Effector CD4-positive, alpha-beta T cell (primary cell): ENCODE results near the gene TEAD1.

ENCODE experiments used
- DNase-seq: peaks from one replicate; pipeline ENCODE4 v3.0.0-alpha.2; 2020

The TEAD1 gene

GRCh38 chr11:12817681-12818332 lies 143.6 kb downstream of the TEAD1 start:
- DNase-seq = no peak

- DNase-seq = no peak
Observed at GRCh38 chr11:12818333-12819015, 144.3 kb downstream of the TEAD1 start.

GRCh38 chr11:12822392-12823022 lies 148.3 kb downstream of the TEAD1 start:
- DNase-seq = no peak

DNA sequence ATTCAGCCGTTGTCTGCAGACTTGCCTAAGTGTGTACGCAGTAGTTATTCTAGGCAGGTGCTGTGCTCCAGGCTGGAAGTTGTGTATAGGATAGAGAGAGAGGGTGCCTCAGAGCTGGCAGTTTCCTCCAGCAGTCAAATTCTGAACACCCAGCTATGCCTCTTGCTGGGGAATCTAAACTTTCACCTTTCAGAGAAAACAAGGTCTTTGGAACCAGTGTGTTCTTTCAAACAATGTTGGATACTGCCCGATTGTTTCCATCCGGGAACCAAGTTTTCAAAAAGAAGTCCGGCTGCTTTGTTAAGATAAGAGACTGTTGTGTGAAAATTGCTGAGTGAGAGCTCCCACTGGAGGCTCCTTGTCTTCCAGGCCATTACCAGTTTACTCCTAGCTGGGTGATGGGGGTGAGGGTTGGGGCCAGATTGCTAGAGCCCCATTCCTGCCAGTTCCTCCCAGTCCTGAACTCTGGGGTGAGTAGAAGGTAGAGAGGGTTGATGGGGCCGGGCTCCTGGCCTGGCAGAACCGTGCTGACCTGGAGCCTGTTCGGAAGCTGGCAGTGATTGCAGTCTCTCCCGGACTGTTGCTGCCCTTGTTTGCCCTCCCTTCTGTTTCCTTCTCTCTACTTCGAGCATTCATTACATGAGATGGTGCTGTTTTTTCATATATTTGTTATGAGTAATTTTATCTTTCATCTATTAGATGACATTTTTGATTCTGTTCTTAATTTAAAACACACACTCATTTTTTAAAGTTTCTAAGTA lies 150.2 kb downstream of the TEAD1 start:
- DNase-seq = no peak

GRCh38 chr11:12826441-12826840 lies 152.2 kb downstream of the TEAD1 start:
- no peak for DNase-seq

- DNase-seq = no peak
Observed at GRCh38 chr11:12827369-12827768, 153.1 kb downstream of the TEAD1 start.

- no peak for DNase-seq
Observed at GRCh38 chr11:12827929-12828812, 153.9 kb downstream of the TEAD1 start.

GRCh38 chr11:12829131-12829530 lies 154.9 kb downstream of the TEAD1 start:
- no peak for DNase-seq

DNA sequence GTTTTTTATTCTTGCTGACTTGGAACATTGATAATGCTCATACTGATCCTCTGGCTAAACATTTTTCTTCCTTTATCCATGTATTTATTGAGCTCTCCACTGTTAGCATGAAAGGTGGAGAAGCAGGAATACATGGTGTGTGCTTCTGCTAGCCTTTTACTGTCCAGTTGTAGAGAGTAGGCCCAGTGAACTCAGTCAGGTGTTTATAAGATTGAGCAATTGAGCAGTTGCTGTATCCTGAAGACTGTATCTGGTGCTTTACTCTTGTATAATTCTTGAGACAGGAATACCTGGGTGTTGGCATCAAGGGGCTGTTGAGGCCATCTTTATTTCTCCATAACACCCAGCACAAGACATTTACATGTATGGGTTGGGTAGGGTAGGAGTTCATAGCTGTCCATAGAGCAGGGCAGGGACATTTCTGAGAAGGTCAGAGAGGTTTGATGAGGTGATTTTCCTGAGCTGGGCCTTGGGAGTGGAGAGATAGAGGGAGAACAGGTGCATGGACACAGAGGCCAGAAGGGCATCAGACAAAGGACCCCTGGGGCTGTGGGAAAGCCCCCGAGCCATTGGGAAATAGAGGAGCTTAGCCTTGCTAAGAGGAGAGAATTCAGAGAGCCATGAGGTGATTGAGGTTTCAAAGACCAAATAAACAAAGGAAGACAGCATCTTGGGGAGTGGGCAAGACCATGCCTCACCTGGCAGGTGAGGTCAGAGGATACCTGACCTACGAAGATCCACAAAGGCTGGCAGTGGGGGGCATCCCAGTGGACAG lies 155.5 kb downstream of the TEAD1 start:
- no peak for DNase-seq

GRCh38 chr11:12831471-12832202 lies 157.4 kb downstream of the TEAD1 start:
- no peak for DNase-seq

GRCh38 chr11:12832480-12833224 lies 158.4 kb downstream of the TEAD1 start:
- DNase-seq = no peak

DNA sequence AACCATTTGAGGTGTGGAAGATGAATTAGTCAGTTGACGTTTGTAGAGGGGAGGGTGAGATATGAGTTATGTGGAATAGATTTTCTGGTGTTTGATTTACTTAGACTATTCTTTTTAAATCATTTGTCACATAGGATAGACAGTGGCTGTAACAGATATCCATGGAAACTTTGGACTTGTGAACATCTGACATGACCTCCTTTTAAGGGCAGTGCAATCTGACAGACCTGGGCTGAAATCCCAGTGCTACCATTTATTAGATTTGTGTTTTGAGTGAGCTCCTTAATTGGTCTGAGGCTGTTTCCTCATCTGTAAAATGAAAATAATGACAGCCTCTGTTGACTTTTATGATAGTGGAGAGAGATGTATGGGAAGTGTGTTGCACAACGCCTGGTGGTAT lies 159.9 kb downstream of the TEAD1 start:
- no peak for DNase-seq

GRCh38 chr11:12834630-12835029 lies 160.4 kb downstream of the TEAD1 start:
- no peak for DNase-seq

GRCh38 chr11:12835286-12835685 lies 161.1 kb downstream of the TEAD1 start:
- DNase-seq = no peak

- no peak for DNase-seq
Observed at GRCh38 chr11:12838463-12839123, 164.4 kb downstream of the TEAD1 start.

GRCh38 chr11:12840871-12841660 lies 166.8 kb downstream of the TEAD1 start:
- no peak for DNase-seq

DNA sequence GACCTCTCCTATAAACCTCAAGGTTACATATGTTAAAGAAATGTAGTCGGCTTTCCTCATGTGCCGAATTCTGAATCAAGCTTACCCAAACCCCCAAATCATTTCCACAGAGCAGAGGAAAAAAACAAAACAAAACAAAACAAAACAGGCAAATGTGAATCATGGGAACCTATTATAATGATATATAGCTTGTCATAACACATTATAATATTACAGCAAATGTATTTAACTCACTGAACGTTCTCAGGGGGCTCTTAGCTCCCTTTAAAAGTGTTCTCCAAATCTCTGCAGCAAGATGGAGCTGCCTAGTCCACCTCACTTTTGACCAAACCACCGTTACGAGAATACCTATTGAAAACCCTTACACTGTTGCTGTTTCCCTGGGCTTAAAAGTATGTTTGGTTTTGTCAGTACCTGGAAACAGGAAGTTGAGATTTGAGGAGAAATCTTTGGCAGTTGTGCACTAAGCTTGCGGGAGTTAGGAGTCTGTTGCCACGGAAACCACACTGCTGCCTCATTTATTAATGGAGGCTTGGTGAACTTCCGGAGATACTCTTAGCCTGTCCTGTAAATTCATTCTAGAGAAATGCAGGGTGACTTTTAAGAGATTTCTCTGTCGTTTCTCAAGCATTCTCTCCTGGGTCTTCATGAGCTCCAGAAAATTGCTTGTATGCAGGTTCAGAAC lies 167.9 kb downstream of the TEAD1 start:
- DNase-seq = no peak
